HEK293 (cell line): Measurements from ENCODE around the gene FAM193A.
"Not testable (repeated sequence)": the region's sequence is repeated elsewhere in the genome, so short reads cannot be mapped to it uniquely, and the experiment has no call there.

Experiments
- CTCF ChIA-PET: fragments of 350-600 bp; formaldehyde crosslinking; extraction: SDS; loops from one replicate; lab custom pipeline; 2021; ENCODE audit warnings: antibody characterized with exemption; lab: Yijun Ruan, JAX
- POLR2A ChIA-PET: fragments of 300-600 bp; formaldehyde crosslinking; extraction: SDS; loops from one replicate; lab custom pipeline; 2020; ENCODE audit warnings: antibody characterized with exemption, inconsistent platforms; lab: Yijun Ruan, JAX
- H3K27ac ChIP-seq: fragments of 200-500 bp; sonication (Bioruptor generic); 2 replicates; pipeline ENCODE4 v1.5.1; 2014; ENCODE audit warnings: low read depth, low read length, control low read depth, inconsistent platforms; ENCODE audit errors: extremely low read depth
- H3K36me3 ChIP-seq, 2 experiments: fragments of 200-500 bp in 1 of 2; sonication (Bioruptor generic) in 1 of 2; 1 replicate in 1 of 2; 2 replicates in 1 of 2; pipeline ENCODE4 v1.5.1; 2014 to 2017; ENCODE audit warnings: inconsistent platforms in 2 of 2, low read length in 2 of 2; ENCODE audit not compliant: control insufficient read depth in 2 of 2, insufficient read depth in 1 of 2
- H3K4me1 ChIP-seq: fragments of 200-500 bp; sonication (Bioruptor generic); 2 replicates; pipeline ENCODE4 v1.5.1; 2014; ENCODE audit warnings: mild to moderate bottlenecking, low read length, inconsistent platforms; ENCODE audit not compliant: control insufficient read depth, insufficient read depth
- H3K4me3 ChIP-seq: 2 replicates; pipeline ENCODE4 v1.5.1; 2011; ENCODE audit warnings: low read depth, mild to moderate bottlenecking, control low read depth, low read length, moderate library complexity
- H3K9me3 ChIP-seq: fragments of 200-500 bp; sonication (Bioruptor generic); 2 replicates; pipeline ENCODE4 v1.5.1; 2014; ENCODE audit warnings: low read depth, low read length, inconsistent platforms; ENCODE audit not compliant: control insufficient read depth, insufficient read depth
- IKZF3 ChIP-seq: fragments of 450-650 bp; IDR thresholded peaks from 2 replicates; pipeline ENCODE4 v1.5.0; 2018; ENCODE audit warnings: missing biosample characterization, mild to moderate bottlenecking, missing genetic modification characterization, moderate library complexity
- MEIS1 ChIP-seq: sonication (generic); formaldehyde crosslinking; IDR thresholded peaks from 2 replicates; pipeline ENCODE4 v1.8.1; 2022; ENCODE audit warnings: missing genetic modification reagents, mild to moderate bottlenecking, borderline replicate concordance
- ZNF112 ChIP-seq: fragments of 450-650 bp; formaldehyde crosslinking; IDR thresholded peaks from 2 replicates; pipeline ENCODE4 v1.5.0; 2017; ENCODE audit warnings: missing biosample characterization, missing genetic modification characterization
- ZNF169 ChIP-seq: fragments of 450-650 bp; formaldehyde crosslinking; IDR thresholded peaks from 2 replicates; pipeline ENCODE4 v1.5.1; 2016; ENCODE audit warnings: missing biosample characterization, missing genetic modification characterization
- ZNF184 ChIP-seq: fragments of 450-650 bp; IDR thresholded peaks from 2 replicates; pipeline ENCODE4 v1.5.1; 2018; ENCODE audit warnings: missing biosample characterization, mild to moderate bottlenecking, missing genetic modification characterization
- ZNF2 ChIP-seq: fragments of 450-650 bp; formaldehyde crosslinking; IDR thresholded peaks from 2 replicates; pipeline ENCODE4 v1.5.1; 2016; ENCODE audit warnings: missing biosample characterization, missing genetic modification characterization
- ZNF24 ChIP-seq: fragments of 450-650 bp; formaldehyde crosslinking; IDR thresholded peaks from 2 replicates; pipeline ENCODE4 v1.5.1; 2016; ENCODE audit warnings: missing biosample characterization, missing genetic modification characterization
- ZNF473 ChIP-seq: fragments of 450-650 bp; formaldehyde crosslinking; IDR thresholded peaks from 2 replicates; pipeline ENCODE4 v1.5.1; 2017; ENCODE audit warnings: missing biosample characterization, missing genetic modification characterization
- ZNF518A ChIP-seq: fragments of 450-650 bp; formaldehyde crosslinking; conservative IDR thresholded peaks from 2 replicates; pipeline ENCODE4 v1.5.1; 2016; ENCODE audit warnings: low read depth, missing biosample characterization, missing genetic modification characterization
- ZNF549 ChIP-seq: fragments of 450-650 bp; IDR thresholded peaks from 2 replicates; pipeline ENCODE4 v1.5.1; 2018; ENCODE audit warnings: missing biosample characterization, missing genetic modification characterization, mild to moderate bottlenecking, inconsistent platforms, moderate library complexity
- ZNF561 ChIP-seq: fragments of 450-650 bp; IDR thresholded peaks from 2 replicates; pipeline ENCODE4 v1.5.1; 2018; ENCODE audit warnings: missing biosample characterization, missing genetic modification characterization, borderline replicate concordance
- ZNF621 ChIP-seq: fragments of 450-650 bp; formaldehyde crosslinking; IDR thresholded peaks from 2 replicates; pipeline ENCODE4 v1.5.1; 2017; ENCODE audit warnings: missing biosample characterization, missing genetic modification characterization
- ZNF624 ChIP-seq: fragments of 450-650 bp; formaldehyde crosslinking; IDR thresholded peaks from 2 replicates; pipeline ENCODE4 v1.5.1; 2017; ENCODE audit warnings: missing biosample characterization, missing genetic modification characterization
- ZNF660 ChIP-seq: fragments of 450-650 bp; IDR thresholded peaks from 2 replicates; pipeline ENCODE4 v1.5.1; 2018; ENCODE audit warnings: missing biosample characterization, mild to moderate bottlenecking, missing genetic modification characterization
- ZNF670 ChIP-seq: fragments of 450-650 bp; formaldehyde crosslinking; IDR thresholded peaks from 2 replicates; pipeline ENCODE4 v1.5.1; 2016; ENCODE audit warnings: missing biosample characterization, missing genetic modification characterization, low read depth
- ZSCAN23 ChIP-seq: fragments of 450-650 bp; formaldehyde crosslinking; IDR thresholded peaks from 2 replicates; pipeline ENCODE4 v1.5.1; 2016; ENCODE audit warnings: missing biosample characterization, missing genetic modification characterization
- TF ChIP-seq, protein P1 (sequence below): fragments of 450-650 bp; formaldehyde crosslinking; IDR thresholded peaks from 2 replicates; pipeline ENCODE4 v1.5.1; 2016; ENCODE audit warnings: missing biosample characterization, missing genetic modification characterization

The FAM193A gene

DNA sequence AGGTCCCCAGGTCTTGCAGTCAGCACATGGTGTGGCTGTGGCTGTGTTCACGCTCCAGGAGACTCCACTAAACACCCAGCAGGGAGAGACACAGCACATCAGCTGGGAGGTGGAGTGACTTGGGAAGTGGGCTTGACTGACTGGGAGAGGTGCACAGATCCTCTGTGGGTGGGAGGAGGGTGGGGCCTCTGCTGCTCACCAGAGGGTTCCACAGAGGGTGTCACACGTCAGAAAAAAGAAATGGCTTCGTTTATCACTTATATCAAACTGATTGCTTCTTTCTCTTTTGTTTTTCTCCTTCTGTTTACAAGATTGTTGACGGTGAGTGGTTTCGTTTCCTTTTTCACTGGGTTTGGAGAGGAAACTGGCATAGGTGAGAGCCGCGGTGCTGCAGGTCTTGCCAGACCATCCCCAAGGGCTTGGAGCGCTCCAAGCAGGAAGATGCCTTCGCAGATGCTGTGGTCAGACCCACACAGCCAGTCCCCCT is 24.8 kb upstream of the FAM193A start:
- H3K36me3 ChIP-seq, result peaks cover 6 to 90% of the 10 kb centered on the region in 2 experiments; a peak in 2 of 3 replicates
- POLR2A ChIA-PET, result no interaction called here

DNA sequence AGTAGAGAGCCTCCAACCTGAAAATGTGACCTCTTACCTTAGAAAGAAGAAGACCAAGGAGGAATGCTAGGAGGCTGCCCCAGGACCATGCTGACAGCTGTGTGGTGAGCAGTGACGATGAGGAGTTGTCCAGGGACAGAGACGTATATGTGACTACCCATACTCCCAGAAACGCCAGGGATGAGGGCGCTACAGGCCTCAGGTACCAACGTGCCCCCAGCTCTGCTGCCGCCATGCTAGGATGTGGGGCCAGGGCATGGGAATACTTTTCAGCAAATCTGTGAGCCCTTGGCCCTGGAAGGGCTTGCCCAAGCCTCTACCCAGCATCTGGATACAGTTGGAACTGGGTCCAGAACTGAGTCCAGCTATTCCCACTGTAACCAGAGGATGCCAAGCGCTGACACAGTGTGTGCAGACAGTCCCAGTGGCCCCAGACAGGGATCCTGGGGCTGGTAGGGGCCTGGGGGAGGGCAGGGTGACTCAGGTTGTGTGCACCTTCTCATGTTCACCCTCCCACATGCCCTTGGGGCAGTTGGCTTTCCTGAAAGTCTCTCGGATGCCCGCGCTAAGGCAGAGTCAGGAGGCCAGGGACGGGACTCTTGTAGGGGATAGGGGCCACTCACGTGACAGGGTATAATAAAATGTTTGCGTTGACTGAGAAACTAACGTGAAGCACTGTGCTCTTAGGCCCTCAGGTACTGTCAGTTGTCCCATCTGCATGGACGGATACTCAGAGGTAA is 23.9 kb upstream of the FAM193A start:
- peaks cover 9 to 83% of the 10 kb centered on the region in 2 experiments; a peak in 2 of 3 replicates for H3K36me3 ChIP-seq
- H3K27ac ChIP-seq, result no peak overlapping the region
- no peaks in the 10 kb centered on the region for H3K9me3 ChIP-seq
- no peaks in the 10 kb centered on the region for H3K4me1 ChIP-seq
- TF ChIP-seq ZNF169 (tag by site-specific recombination), result no peak
- TF ChIP-seq ZNF112 (tag by site-specific recombination), result no peak
- no peak overlapping the region for H3K4me3 ChIP-seq
- ChIA-PET CTCF (no interaction called here), POLR2A (interaction anchor here (0.6 kb wide), 1 partner anchor 11 kb away, joined by 3 read pairs; no protein-coding TSS in a partner anchor)

More for the DNA sequence above, 24.8 kb upstream of the FAM193A start:
- H3K4me3 ChIP-seq, result no peak overlapping the region
- CTCF ChIA-PET, result no interaction called here
- no peaks in the 10 kb centered on the region for H3K9me3 ChIP-seq
- H3K4me1 ChIP-seq, result no peaks in the 10 kb centered on the region
- TF ChIP-seq ZNF2 (tag by site-specific recombination), result no peak
- TF ChIP-seq ZNF473 (tag by site-specific recombination), result no peak
- no peak for TF ChIP-seq ZNF184 (tag by site-specific recombination)
- TF ChIP-seq IKZF3, result no peak
- TF ChIP-seq ZNF660, result no peak
- no peak for TF ChIP-seq ZNF549
- no peak for TF ChIP-seq MEIS1 (CRISPR knock-in tag)
- TF ChIP-seq ZNF561 (tag by site-specific recombination), result no peak
- no peak for TF ChIP-seq ZNF24
- no peak for TF ChIP-seq ZNF670 (tag by site-specific recombination)
- no peak for TF ChIP-seq ZSCAN23 (tag by site-specific recombination)
- no peak for TF ChIP-seq ZNF621
- no peak overlapping the region for H3K27ac ChIP-seq

GRCh38 chr4:2514193-2514592 is 22.3 kb upstream of the FAM193A start:
- peaks cover 5 to 70% of the 10 kb centered on the region in 2 experiments; a peak in 2 of 3 replicates for H3K36me3 ChIP-seq
- H3K27ac ChIP-seq, H3K9me3 ChIP-seq, POLR2A ChIA-PET, H3K4me3 ChIP-seq, CTCF ChIA-PET, H3K4me1 ChIP-seq: not testable (repeated sequence)

- H3K4me1 ChIP-seq, result not testable (repeated sequence)
Measured at GRCh38 chr4:2514944-2515343, 21.5 kb upstream of the FAM193A start.

GRCh38 chr4:2515830-2516550 is 20.5 kb upstream of the FAM193A start:
- H3K4me3 ChIP-seq, result no peak overlapping the region
- H3K36me3 ChIP-seq, result peaks cover 4 to 52% of the 10 kb centered on the region in 2 experiments; a peak in 2 of 3 replicates
- no peaks in the 10 kb centered on the region for H3K4me1 ChIP-seq
- H3K9me3 ChIP-seq, result no peaks in the 10 kb centered on the region
- H3K27ac ChIP-seq, result no peak overlapping the region
- ChIA-PET POLR2A (no interaction called here), CTCF (no interaction called here)
- TF ChIP-seq ZNF624 (no peak), ZNF518A (tag by site-specific recombination) (no peak)
- TF ChIP-seq, protein P1, sequence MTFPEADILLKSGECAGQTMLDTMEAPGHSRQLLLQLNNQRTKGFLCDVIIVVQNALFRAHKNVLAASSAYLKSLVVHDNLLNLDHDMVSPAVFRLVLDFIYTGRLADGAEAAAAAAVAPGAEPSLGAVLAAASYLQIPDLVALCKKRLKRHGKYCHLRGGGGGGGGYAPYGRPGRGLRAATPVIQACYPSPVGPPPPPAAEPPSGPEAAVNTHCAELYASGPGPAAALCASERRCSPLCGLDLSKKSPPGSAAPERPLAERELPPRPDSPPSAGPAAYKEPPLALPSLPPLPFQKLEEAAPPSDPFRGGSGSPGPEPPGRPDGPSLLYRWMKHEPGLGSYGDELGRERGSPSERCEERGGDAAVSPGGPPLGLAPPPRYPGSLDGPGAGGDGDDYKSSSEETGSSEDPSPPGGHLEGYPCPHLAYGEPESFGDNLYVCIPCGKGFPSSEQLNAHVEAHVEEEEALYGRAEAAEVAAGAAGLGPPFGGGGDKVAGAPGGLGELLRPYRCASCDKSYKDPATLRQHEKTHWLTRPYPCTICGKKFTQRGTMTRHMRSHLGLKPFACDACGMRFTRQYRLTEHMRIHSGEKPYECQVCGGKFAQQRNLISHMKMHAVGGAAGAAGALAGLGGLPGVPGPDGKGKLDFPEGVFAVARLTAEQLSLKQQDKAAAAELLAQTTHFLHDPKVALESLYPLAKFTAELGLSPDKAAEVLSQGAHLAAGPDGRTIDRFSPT (tag by site-specific recombination), result peak; percentile 32; the same call in 1 of the 2 replicates

More at GRCh38 chr4:2514944-2515343, 21.5 kb upstream of the FAM193A start:
- CTCF ChIA-PET, POLR2A ChIA-PET, H3K9me3 ChIP-seq, H3K4me3 ChIP-seq, H3K27ac ChIP-seq: not testable (repeated sequence)
- H3K36me3 ChIP-seq, result peaks cover 4 to 63% of the 10 kb centered on the region in 2 experiments; a peak in 2 of 3 replicates
